ENCODE data around the gene C1GALT1C1L. TPM values are rescaled to one million over a fixed set of nuclear protein-coding genes. Genes with fewer than 3 reads are reported as not detected.

C1GALT1C1L gene
- 1.3 TPM for polyA plus RNA-seq (2013)

DNA sequence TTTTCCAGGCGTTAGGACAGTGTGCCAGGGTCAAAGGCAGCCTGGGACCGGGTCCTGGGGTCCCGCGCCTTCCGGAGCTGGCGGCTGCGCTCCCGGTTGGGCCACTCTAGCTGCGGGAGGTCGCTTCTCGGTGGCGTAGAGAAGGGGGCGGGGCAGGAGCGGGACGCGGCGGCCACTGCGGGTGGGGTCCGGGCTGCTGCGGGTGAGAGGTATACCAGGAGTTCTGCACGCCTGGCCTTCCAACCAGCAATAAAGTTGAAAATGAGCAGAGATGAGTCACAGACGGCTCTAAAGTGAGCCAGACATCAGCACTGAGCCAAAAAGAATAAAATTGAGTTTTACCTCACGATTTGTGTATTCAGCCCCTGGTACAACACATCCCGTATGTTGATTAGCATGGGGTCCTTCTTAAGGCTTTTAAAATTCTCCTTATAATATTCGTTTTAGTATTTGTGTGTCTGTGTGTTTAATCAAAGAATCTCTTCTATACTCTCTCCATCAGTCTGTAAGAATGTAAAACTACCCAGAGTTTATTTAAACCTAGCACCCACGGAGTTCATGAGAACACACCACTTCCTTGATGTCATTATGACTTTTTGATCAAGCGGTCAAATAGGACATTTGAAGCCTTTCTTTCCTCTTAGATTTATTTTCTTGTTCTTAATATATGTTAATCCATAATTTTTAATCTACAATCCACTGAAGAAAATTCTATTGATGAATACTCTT, at the start of gene C1GALT1C1L:
TSS of gene C1GALT1C1L (minus strand) at position 108 of the 729 bp plus-strand sequence. CDS start at position 1, 107 bp downstream.
- Histone ChIP-seq H3K4me1 (ENCODE audit: control extremely low read depth in 1 of 4, control insufficient read depth in 4 of 4, insufficient read depth in 4 of 4, low read length in 3 of 4) (peaks cover 0 to 6% (median 5%) of the 10 kb centered on the region in 4 experiments), H3K27ac (ENCODE audit: insufficient read depth in 1 of 2, low read depth in 1 of 2, low read length in 2 of 2, poor library complexity in 1 of 2, severe bottlenecking in 2 of 2) (no peak within 1 kb of the TSS), H3K4me3 (ENCODE audit: control insufficient read depth in 1 of 7, extremely low read depth in 1 of 7, insufficient read depth in 4 of 7, low read depth in 2 of 7, low read length in 6 of 7) (peak within 1 kb of the TSS; percentile 38 to 81 (median 65)), H3K9me3 (ENCODE audit: control extremely low read depth in 1 of 5, control insufficient read depth in 4 of 5, insufficient read depth in 2 of 5, low read depth in 1 of 5, low read length in 4 of 5) (peaks cover 0 to 5% (median 0%) of the 10 kb centered on the region in 5 experiments), H3K36me3 (ENCODE audit: control insufficient read depth in 4 of 4, insufficient read depth in 4 of 4, low read length in 3 of 4) (no peaks in the 10 kb centered on the region), H3K27me3 (replicated peaks in 2 of 5; ENCODE audit: control insufficient read depth in 4 of 5, insufficient read depth in 5 of 5, low read length in 4 of 5) (peaks cover 0 to 3% (median 0%) of the 10 kb centered on the region in 5 experiments)
- POLR2A ChIA-PET = no interaction called here
- whole genome bisulfite sequencing (ENCODE audit: insufficient coverage) = 4% methylated on average over 18 of the region's 27 CpGs
- CTCF ChIA-PET = no interaction called here
- DNase-seq = peak; percentile 44 to 71 (median 58)

DNA sequence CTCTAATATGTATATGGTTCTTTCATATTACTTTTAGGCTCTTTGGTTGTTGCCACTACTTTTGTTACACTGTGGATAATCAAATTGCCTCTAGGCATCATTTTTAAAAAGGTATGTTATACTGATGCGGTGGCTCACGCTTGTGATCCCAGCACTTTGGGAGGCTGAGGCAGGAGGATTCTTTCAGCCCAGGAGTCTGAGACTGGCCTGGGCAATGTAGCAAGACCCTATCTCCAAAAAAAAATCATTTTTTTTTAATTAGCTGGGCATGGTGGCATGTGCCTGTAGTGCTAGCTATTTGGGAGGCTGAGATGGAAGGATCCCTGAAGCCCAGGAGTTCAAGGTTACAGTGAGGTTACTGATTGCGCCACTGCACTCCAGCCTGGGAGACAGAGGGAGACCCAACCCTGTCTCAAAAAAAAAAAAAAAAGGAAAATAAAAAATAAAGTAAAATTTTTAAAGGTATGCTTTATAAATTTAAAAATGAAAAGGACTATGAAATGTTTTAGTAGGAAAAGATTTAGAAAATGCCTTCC, 49.5 kb upstream of the C1GALT1C1L start:
- Histone ChIP-seq H3K4me3 (ENCODE audit: control insufficient read depth in 1 of 7, extremely low read depth in 1 of 7, insufficient read depth in 4 of 7, low read depth in 2 of 7, low read length in 6 of 7) (no peak overlapping the region), H3K27me3 (replicated peaks in 2 of 5; ENCODE audit: control insufficient read depth in 4 of 5, insufficient read depth in 5 of 5, low read length in 4 of 5) (peaks cover 0 to 3% (median 0%) of the 10 kb centered on the region in 5 experiments), H3K9me3 (ENCODE audit: control extremely low read depth in 1 of 5, control insufficient read depth in 4 of 5, insufficient read depth in 2 of 5, low read depth in 1 of 5, low read length in 4 of 5) (no peaks in the 10 kb centered on the region), H3K27ac (ENCODE audit: insufficient read depth in 1 of 2, low read depth in 1 of 2, low read length in 2 of 2, poor library complexity in 1 of 2, severe bottlenecking in 2 of 2) (no peak overlapping the region), H3K36me3 (ENCODE audit: control insufficient read depth in 4 of 4, insufficient read depth in 4 of 4, low read length in 3 of 4) (no peaks in the 10 kb centered on the region), H3K4me1 (ENCODE audit: control extremely low read depth in 1 of 4, control insufficient read depth in 4 of 4, insufficient read depth in 4 of 4, low read length in 3 of 4) (no peaks in the 10 kb centered on the region)
- ChIA-PET POLR2A (no interaction called here), CTCF (no interaction called here)
- 100% methylated on average over 2 of the region's 3 CpGs for whole genome bisulfite sequencing (ENCODE audit: insufficient coverage)
- DNase-seq = no peak

DNA sequence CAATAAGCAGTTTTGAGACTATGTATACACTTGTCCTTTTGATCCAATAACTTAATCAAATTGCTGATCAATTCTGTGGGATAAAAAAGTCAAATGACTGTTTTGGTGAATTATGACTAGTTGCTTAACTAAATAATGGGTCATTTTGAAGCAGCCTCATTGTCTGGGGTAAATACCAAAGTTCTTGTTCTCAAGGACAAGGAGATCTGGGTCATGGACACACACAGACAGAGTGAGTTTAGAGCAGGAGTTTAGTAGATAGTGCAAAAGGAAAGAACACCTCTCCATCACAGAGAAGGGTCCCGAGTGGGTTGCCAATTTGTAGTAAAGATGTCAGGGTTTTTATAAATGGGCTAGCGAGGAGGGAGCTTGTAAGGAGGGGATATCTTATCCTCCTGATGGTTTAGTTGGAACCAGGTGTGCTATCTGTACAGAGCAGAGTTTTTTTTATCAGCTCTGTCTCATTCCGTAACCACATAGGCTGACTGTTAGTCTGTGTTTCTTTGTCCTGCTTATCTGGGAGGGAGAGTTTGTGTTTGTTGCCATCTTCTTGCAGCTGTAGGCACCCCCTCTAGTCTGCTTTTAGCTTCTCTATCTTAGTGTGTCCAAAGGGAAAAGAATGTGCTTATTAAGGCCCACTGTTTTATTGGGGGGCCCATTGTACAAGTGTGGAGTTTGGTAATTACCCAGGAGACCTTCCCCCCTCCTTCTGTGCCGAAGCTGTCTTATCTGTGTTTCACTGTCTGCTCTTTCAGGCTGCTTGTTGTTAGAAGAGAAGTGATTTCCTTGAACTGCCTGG, 48.7 kb upstream of the C1GALT1C1L start:
- H3K27me3 ChIP-seq (replicated peaks in 2 of 5; ENCODE audit: control insufficient read depth in 4 of 5, insufficient read depth in 5 of 5, low read length in 4 of 5) = peaks cover 0 to 3% (median 0%) of the 10 kb centered on the region in 5 experiments
- H3K36me3 ChIP-seq (ENCODE audit: control insufficient read depth in 4 of 4, insufficient read depth in 4 of 4, low read length in 3 of 4) = no peaks in the 10 kb centered on the region
- ChIA-PET CTCF (no interaction called here), POLR2A (no interaction called here)
- no peaks in the 10 kb centered on the region for H3K9me3 ChIP-seq (ENCODE audit: control extremely low read depth in 1 of 5, control insufficient read depth in 4 of 5, insufficient read depth in 2 of 5, low read depth in 1 of 5, low read length in 4 of 5)
- no peaks in the 10 kb centered on the region for H3K4me1 ChIP-seq (ENCODE audit: control extremely low read depth in 1 of 4, control insufficient read depth in 4 of 4, insufficient read depth in 4 of 4, low read length in 3 of 4)
- no CpG with 5 or more reads among the region's 4 CpGs for WGBS (ENCODE audit: insufficient coverage)
- peak; percentile 20 to 66 (median 35) for DNase-seq
- peak overlapping the region in 1 of 2 experiments; percentile 22 for H3K27ac ChIP-seq (ENCODE audit: insufficient read depth in 1 of 2, low read depth in 1 of 2, low read length in 2 of 2, poor library complexity in 1 of 2, severe bottlenecking in 2 of 2)
- H3K4me3 ChIP-seq (ENCODE audit: control insufficient read depth in 1 of 7, extremely low read depth in 1 of 7, insufficient read depth in 4 of 7, low read depth in 2 of 7, low read length in 6 of 7) = no peak overlapping the region

DNA sequence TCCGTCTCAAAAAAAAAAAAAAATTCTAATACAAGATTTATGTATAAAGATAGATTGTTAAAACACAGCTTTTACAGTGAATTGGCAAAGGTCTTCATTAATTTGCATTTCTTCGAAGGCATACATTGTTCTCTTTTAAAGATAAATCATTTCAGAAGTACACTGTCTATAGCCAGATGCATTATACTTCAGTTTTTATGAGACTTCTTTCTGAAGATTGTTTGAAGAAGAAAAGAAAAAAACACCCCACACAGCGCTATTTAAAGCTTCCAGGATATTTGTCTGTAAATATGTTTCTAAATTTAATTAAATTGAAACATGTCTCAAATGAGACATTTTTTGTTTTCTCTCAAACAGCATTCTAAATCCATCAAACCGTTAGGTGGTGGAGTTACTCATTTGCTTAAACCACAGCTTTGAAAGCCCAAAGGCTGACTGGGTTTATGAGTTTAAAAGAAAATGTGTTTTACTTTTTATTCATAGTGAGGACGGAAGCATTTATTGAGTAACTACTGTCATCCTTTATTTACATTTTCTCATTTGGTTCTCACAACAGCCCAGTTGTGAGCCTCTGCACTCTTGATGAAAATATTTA, 42.4 kb upstream of the C1GALT1C1L start:
- Histone ChIP-seq H3K4me3 (ENCODE audit: control insufficient read depth in 1 of 7, extremely low read depth in 1 of 7, insufficient read depth in 4 of 7, low read depth in 2 of 7, low read length in 6 of 7) (no peak overlapping the region), H3K9me3 (ENCODE audit: control extremely low read depth in 1 of 5, control insufficient read depth in 4 of 5, insufficient read depth in 2 of 5, low read depth in 1 of 5, low read length in 4 of 5) (no peaks in the 10 kb centered on the region), H3K27ac (ENCODE audit: insufficient read depth in 1 of 2, low read depth in 1 of 2, low read length in 2 of 2, poor library complexity in 1 of 2, severe bottlenecking in 2 of 2) (no peak overlapping the region), H3K4me1 (ENCODE audit: control extremely low read depth in 1 of 4, control insufficient read depth in 4 of 4, insufficient read depth in 4 of 4, low read length in 3 of 4) (no peaks in the 10 kb centered on the region), H3K36me3 (ENCODE audit: control insufficient read depth in 4 of 4, insufficient read depth in 4 of 4, low read length in 3 of 4) (no peaks in the 10 kb centered on the region), H3K27me3 (replicated peaks in 2 of 5; ENCODE audit: control insufficient read depth in 4 of 5, insufficient read depth in 5 of 5, low read length in 4 of 5) (peaks cover 0 to 6% (median 0%) of the 10 kb centered on the region in 5 experiments)
- CTCF ChIA-PET = no interaction called here
- POLR2A ChIA-PET = no interaction called here
- no peak for DNase-seq
- WGBS (ENCODE audit: insufficient coverage) = no CpG with 5 or more reads among the region's 5 CpGs

DNA sequence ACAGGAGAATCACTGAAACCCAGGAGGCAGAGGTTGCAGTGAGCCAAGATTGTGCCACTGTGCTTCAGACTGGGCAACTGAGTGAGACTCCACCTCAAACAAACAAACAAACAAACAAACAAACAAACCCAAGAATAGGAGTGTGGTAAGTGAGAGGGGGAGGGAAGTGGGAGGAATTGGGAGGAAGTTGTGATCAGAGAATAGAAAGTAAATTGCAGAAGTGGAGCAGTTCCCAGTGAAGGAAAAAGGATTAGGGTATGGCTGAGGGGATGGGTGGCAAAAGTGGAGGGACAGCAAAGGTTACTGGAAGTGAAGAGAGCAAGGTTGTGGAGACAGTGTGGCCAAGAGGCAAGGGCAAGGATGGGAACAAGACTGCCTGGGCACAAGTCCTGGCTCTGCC, 41.1 kb upstream of the C1GALT1C1L start:
- Histone ChIP-seq H3K27me3 (replicated peaks in 2 of 5; ENCODE audit: control insufficient read depth in 4 of 5, insufficient read depth in 5 of 5, low read length in 4 of 5) (peaks cover 0 to 6% (median 0%) of the 10 kb centered on the region in 5 experiments), H3K4me3 (ENCODE audit: control insufficient read depth in 1 of 7, extremely low read depth in 1 of 7, insufficient read depth in 4 of 7, low read depth in 2 of 7, low read length in 6 of 7) (no peak overlapping the region), H3K36me3 (ENCODE audit: control insufficient read depth in 4 of 4, insufficient read depth in 4 of 4, low read length in 3 of 4) (no peaks in the 10 kb centered on the region), H3K27ac (ENCODE audit: insufficient read depth in 1 of 2, low read depth in 1 of 2, low read length in 2 of 2, poor library complexity in 1 of 2, severe bottlenecking in 2 of 2) (no peak overlapping the region), H3K9me3 (ENCODE audit: control extremely low read depth in 1 of 5, control insufficient read depth in 4 of 5, insufficient read depth in 2 of 5, low read depth in 1 of 5, low read length in 4 of 5) (no peaks in the 10 kb centered on the region), H3K4me1 (ENCODE audit: control extremely low read depth in 1 of 4, control insufficient read depth in 4 of 4, insufficient read depth in 4 of 4, low read length in 3 of 4) (no peaks in the 10 kb centered on the region)
- DNase-seq = no peak
- ChIA-PET CTCF (no interaction called here), POLR2A (no interaction called here)

DNA sequence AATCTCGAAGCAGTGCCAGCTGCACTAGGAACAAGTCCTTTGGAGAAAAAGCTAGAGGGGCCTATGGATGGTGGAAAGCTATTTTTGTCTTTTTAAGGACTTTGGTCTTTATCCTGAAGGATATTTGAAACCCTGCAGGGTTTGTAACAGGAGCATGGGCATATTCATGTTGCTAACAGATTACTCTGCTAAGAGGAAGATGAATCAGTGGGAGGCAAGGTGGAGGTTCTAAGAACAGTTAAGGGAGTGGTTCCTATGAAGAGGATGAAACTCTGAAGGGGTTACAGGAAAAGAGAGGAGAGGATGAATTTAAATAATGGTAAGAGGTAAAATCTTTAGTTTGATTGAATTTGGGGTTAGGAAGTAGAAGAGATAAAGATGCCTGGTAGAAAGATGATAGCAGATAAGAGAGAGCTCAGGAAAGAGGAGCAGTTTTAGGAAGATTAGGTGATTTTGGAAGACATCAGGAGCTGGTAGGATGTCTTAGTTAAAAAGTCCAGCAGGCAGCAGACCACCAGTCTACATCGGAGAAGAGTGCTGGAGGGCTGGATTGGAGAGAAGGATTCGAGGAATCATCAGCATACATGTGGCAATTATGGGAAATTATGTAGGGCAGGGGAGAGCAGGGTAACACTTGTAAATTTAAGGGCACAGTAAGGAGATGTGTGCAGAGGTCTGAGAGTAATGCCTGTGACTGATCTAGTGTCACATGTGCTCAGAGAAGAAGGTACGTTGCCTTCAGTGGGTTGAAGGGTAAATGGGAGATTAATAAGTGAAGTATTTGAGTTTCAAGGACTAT, 39.3 kb upstream of the C1GALT1C1L start:
- peaks cover 0 to 6% (median 0%) of the 10 kb centered on the region in 5 experiments for H3K27me3 ChIP-seq (replicated peaks in 2 of 5; ENCODE audit: control insufficient read depth in 4 of 5, insufficient read depth in 5 of 5, low read length in 4 of 5)
- H3K27ac ChIP-seq (ENCODE audit: insufficient read depth in 1 of 2, low read depth in 1 of 2, low read length in 2 of 2, poor library complexity in 1 of 2, severe bottlenecking in 2 of 2) = no peak overlapping the region
- no peaks in the 10 kb centered on the region for H3K4me1 ChIP-seq (ENCODE audit: control extremely low read depth in 1 of 4, control insufficient read depth in 4 of 4, insufficient read depth in 4 of 4, low read length in 3 of 4)
- no peaks in the 10 kb centered on the region for H3K36me3 ChIP-seq (ENCODE audit: control insufficient read depth in 4 of 4, insufficient read depth in 4 of 4, low read length in 3 of 4)
- H3K4me3 ChIP-seq (ENCODE audit: control insufficient read depth in 1 of 7, extremely low read depth in 1 of 7, insufficient read depth in 4 of 7, low read depth in 2 of 7, low read length in 6 of 7) = no peak overlapping the region
- 89% methylated on average over 4 of the region's 4 CpGs for WGBS (ENCODE audit: insufficient coverage)
- ChIA-PET POLR2A (no interaction called here), CTCF (no interaction called here)
- H3K9me3 ChIP-seq (ENCODE audit: control extremely low read depth in 1 of 5, control insufficient read depth in 4 of 5, insufficient read depth in 2 of 5, low read depth in 1 of 5, low read length in 4 of 5) = no peaks in the 10 kb centered on the region
- no peak for DNase-seq

Data from common myeloid progenitor, CD34-positive (primary cell).